ENCODE data around the gene ANKS1A.

DNA sequence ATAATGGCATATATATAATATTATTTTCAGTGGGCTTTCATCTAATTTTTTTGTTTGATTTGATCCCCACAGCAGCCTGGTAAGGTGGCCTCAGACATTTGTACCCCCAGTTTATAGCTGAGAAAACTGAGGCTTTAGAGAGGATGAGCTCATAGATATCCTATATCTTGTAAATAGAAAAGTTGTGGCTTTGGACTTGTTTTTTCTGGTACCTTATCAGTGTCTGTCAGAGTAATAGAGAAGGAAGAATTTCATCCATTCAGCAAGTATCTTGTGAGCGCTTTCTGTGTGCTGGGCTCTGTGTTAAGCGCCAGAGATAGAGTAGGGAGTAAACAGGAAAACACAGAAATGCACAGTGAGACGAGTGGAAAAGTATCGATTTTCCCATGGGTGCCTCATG, 29.1 kb upstream of the ANKS1A start:
- TF ChIP-seq, protein P1, sequence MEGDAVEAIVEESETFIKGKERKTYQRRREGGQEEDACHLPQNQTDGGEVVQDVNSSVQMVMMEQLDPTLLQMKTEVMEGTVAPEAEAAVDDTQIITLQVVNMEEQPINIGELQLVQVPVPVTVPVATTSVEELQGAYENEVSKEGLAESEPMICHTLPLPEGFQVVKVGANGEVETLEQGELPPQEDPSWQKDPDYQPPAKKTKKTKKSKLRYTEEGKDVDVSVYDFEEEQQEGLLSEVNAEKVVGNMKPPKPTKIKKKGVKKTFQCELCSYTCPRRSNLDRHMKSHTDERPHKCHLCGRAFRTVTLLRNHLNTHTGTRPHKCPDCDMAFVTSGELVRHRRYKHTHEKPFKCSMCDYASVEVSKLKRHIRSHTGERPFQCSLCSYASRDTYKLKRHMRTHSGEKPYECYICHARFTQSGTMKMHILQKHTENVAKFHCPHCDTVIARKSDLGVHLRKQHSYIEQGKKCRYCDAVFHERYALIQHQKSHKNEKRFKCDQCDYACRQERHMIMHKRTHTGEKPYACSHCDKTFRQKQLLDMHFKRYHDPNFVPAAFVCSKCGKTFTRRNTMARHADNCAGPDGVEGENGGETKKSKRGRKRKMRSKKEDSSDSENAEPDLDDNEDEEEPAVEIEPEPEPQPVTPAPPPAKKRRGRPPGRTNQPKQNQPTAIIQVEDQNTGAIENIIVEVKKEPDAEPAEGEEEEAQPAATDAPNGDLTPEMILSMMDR (conservative IDR thresholded peaks at IDR 0.05; ENCODE audit: low read depth, low read length) = no peak
- TF ChIP-seq EZH2 (IDR thresholded peaks at IDR 0.05; ENCODE audit: borderline replicate concordance, low read depth, low read length, poor library complexity, severe bottlenecking) = no peak
